Endodermal cell (in vitro differentiated cells): ENCODE measurements around the gene NCKAP5. TPM values are rescaled to one million over a fixed set of nuclear protein-coding genes. Genes with fewer than 3 reads are reported as not detected.

Source experiments
- DNase-seq: peaks from one replicate; pipeline ENCODE4 v3.0.0-alpha.2; 2017
- H3K27ac ChIP-seq: 2 replicates; pipeline ENCODE4 v1.5.1; 2013; ENCODE audit warnings: mild to moderate bottlenecking, low read depth, low read length, moderate library complexity
- H3K27me3 ChIP-seq: 2 replicates; pipeline ENCODE4 v1.6.1; 2013; ENCODE audit warnings: mild to moderate bottlenecking, low read length, moderate library complexity; ENCODE audit not compliant: insufficient read depth, control insufficient read depth, poor library complexity, severe bottlenecking
- H3K36me3 ChIP-seq: 2 replicates; pipeline ENCODE4 v1.7.0; 2013; ENCODE audit warnings: mild to moderate bottlenecking, low read length, moderate library complexity; ENCODE audit not compliant: control insufficient read depth, insufficient read depth
- H3K4me1 ChIP-seq: one replicate; pipeline ENCODE4 v1.7.0; 2013; ENCODE audit warnings: low read length; ENCODE audit not compliant: control insufficient read depth, insufficient read depth
- H3K4me3 ChIP-seq: 2 replicates; pipeline ENCODE4 v1.5.1; 2013; ENCODE audit warnings: mild to moderate bottlenecking, low read length, moderate library complexity
- H3K9ac ChIP-seq: 2 replicates; pipeline ENCODE4 v1.6.1; 2013; ENCODE audit warnings: mild to moderate bottlenecking, low read length, moderate library complexity; ENCODE audit not compliant: poor library complexity, severe bottlenecking; ENCODE audit errors: extremely low read depth
- H3K9me3 ChIP-seq: 2 replicates; pipeline ENCODE4 v1.6.1; 2013; ENCODE audit warnings: mild to moderate bottlenecking, low read length, moderate library complexity; ENCODE audit not compliant: control insufficient read depth
- H3K27ac Mint-ChIP-seq: 2 replicates; pipeline ENCODE4 v1.8.0; 2020; ENCODE audit warnings: mixed read lengths
- H3K27me3 Mint-ChIP-seq: 2 replicates; pipeline ENCODE4 v1.8.0; 2021; ENCODE audit warnings: mild to moderate bottlenecking, mixed read lengths; ENCODE audit not compliant: insufficient read depth
- H3K36me3 Mint-ChIP-seq: 2 replicates; pipeline ENCODE4 v1.8.0; 2020; ENCODE audit warnings: low read depth, mixed read lengths
- H3K4me1 Mint-ChIP-seq: 2 replicates; pipeline ENCODE4 v1.8.0; 2020; ENCODE audit warnings: mixed read lengths
- H3K4me3 Mint-ChIP-seq: 2 replicates; pipeline ENCODE4 v1.8.0; 2020; ENCODE audit warnings: mild to moderate bottlenecking, moderate library complexity, mixed read lengths
- H3K9me3 Mint-ChIP-seq: 2 replicates; pipeline ENCODE4 v1.8.0; 2020; ENCODE audit warnings: mild to moderate bottlenecking, mixed read lengths
- CTCF ChIP-seq: fragments of 200-600 bp; sonication (generic); conservative IDR thresholded peaks from 2 replicates; pipeline ENCODE4 v1.5.0; 2021; ENCODE audit warnings: antibody characterized with exemption, mild to moderate bottlenecking
- WGBS, 2 experiments: methylation state at CpG; one replicate each; pipeline versions ENCODE4 v1.1.5 to v1.1.7; 2013; ENCODE audit warnings: missing lambda C conversion rate in 2 of 2, mixed read lengths in 1 of 2; ENCODE audit not compliant: insufficient coverage in 1 of 2, insufficient read length in 1 of 2; 5-methylcytosine and 5-hydroxymethylcytosine counted together
- total RNA-seq, 2 donors: library from RNA; stranded (reverse); fragmentation: NEBNext Ultra II Directional in 1 of 2; extraction: Animal tissue kit (Norgen Biotek cat#: 25700) in 1 of 2; gene quantifications; 2 replicates in 1 of 2; 3 replicates in 1 of 2; pipeline ENCODE4 v1.2.1, GENCODE V29; 2021

NCKAP5 gene
- total RNA-seq, 2 donors from 2014 or later = 0.58 to 0.92 TPM

GRCh38 chr2:133317178-133317577, 251.1 kb downstream of the NCKAP5 start:
- WGBS, 2 experiments = 91% methylated on average over 3 of the region's 3 CpGs; no CpG with 5 or more reads in 1 of the 2 experiments
- H3K36me3 ChIP-seq = no peaks in the 10 kb centered on the region
- DNase-seq = no peak
- H3K4me3 ChIP-seq = no peak overlapping the region
- no peaks in the 10 kb centered on the region for H3K9me3 ChIP-seq
- Mint-ChIP-seq H3K27ac (no peak overlapping the region), H3K4me3 (no peak overlapping the region), H3K4me1 (peaks cover 19% of the 10 kb centered on the region), H3K9me3 (peaks cover 3% of the 10 kb centered on the region), H3K27me3 (peaks cover 11% of the 10 kb centered on the region), H3K36me3 (no peaks in the 10 kb centered on the region)
- peaks cover 26% of the 10 kb centered on the region for H3K27me3 ChIP-seq
- H3K9ac ChIP-seq = no peak overlapping the region
- no peak for TF ChIP-seq CTCF
- H3K4me1 ChIP-seq = peaks cover 5% of the 10 kb centered on the region
- no peak overlapping the region for H3K27ac ChIP-seq

- Histone ChIP-seq H3K36me3 (no peaks in the 10 kb centered on the region), H3K27me3 (peaks cover 30% of the 10 kb centered on the region), H3K9me3 (no peaks in the 10 kb centered on the region), H3K27ac (no peak overlapping the region), H3K4me3 (no peak overlapping the region), H3K4me1 (peaks cover 5% of the 10 kb centered on the region), H3K9ac (no peak overlapping the region)
- no peak for DNase-seq
- H3K9me3 Mint-ChIP-seq = peaks cover 3% of the 10 kb centered on the region
- no peak for TF ChIP-seq CTCF
- peaks cover 19% of the 10 kb centered on the region for H3K4me1 Mint-ChIP-seq
- WGBS, 2 experiments = 97 to 100% methylated on average over 2 of the region's 2 CpGs
- peaks cover 11% of the 10 kb centered on the region for H3K27me3 Mint-ChIP-seq
- H3K27ac Mint-ChIP-seq = no peak overlapping the region
- H3K36me3 Mint-ChIP-seq = no peaks in the 10 kb centered on the region
- H3K4me3 Mint-ChIP-seq = no peak overlapping the region
Measured at GRCh38 chr2:133316557-133316956, 251.7 kb downstream of the NCKAP5 start.

GRCh38 chr2:133315280-133315679, 253.0 kb downstream of the NCKAP5 start:
- no peaks in the 10 kb centered on the region for H3K36me3 Mint-ChIP-seq
- no peaks in the 10 kb centered on the region for H3K36me3 ChIP-seq
- no peaks in the 10 kb centered on the region for H3K9me3 Mint-ChIP-seq
- 88% methylated on average over 5 to 6 of the region's 6 CpGs for WGBS, 2 experiments
- H3K27ac ChIP-seq = no peak overlapping the region
- DNase-seq = no peak
- no peak for TF ChIP-seq CTCF
- no peak overlapping the region for H3K4me3 Mint-ChIP-seq
- no peaks in the 10 kb centered on the region for H3K9me3 ChIP-seq
- H3K4me3 ChIP-seq = no peak overlapping the region
- H3K27me3 Mint-ChIP-seq = peaks cover 11% of the 10 kb centered on the region
- peaks cover 19% of the 10 kb centered on the region for H3K4me1 Mint-ChIP-seq
- H3K9ac ChIP-seq = no peak overlapping the region
- H3K4me1 ChIP-seq = peaks cover 5% of the 10 kb centered on the region
- H3K27me3 ChIP-seq = peaks cover 30% of the 10 kb centered on the region
- H3K27ac Mint-ChIP-seq = no peak overlapping the region
